ENCODE measurements around the gene PRCD.

PRCD gene

DNA sequence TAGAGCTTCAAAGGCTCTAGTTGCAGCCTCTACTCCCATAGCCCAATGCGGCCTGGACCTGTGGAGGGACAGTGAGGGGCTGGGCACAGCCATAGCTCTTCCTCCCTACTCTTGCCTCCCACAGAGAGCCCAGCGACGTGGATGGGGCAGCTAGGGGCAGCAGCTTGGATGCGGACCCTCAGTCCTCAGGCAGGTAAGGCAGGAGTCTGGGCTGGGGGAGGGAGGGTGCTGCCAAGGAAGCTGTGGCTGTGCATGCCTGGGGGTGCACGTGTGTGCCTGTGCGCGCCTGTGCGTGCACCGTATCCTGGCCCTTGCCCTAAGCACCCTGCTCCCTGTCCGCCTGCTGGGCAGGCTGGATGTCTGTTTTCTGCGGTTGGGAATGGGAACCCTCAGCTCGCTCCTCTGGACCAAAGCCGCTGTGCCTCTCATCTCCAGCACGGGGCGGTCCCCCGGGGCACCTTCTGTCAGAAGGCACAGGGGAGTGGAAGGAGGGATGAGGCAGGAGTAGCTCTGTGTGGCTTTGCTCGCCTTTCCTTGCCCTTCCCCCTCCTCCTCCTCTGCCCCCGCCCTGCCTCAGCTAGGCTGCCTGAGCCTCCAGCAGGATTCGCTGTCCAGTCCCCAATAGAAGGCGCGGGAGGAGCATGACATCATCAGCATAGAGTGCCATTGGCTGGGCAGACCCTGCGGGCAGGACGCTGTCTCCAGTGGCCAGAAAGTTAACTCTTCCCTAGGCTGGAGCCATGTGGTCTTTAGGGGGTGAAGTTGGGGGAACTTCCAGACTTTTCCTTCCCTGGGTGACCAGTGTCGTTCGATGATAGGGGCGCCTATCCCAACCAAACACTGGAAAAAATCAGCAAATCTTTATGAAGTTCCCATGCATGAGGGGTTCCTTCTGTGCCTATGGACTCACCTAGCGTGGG, 797 bp downstream of the PRCD start:
- DNase-seq (ENCODE audit: low read depth), result peak; percentile 98

- DNase-seq (ENCODE audit: low read depth), result no peak
These were observed 2.1 kb downstream of the PRCD start for GRCh38 chr17:76541739-76542454.

DNA sequence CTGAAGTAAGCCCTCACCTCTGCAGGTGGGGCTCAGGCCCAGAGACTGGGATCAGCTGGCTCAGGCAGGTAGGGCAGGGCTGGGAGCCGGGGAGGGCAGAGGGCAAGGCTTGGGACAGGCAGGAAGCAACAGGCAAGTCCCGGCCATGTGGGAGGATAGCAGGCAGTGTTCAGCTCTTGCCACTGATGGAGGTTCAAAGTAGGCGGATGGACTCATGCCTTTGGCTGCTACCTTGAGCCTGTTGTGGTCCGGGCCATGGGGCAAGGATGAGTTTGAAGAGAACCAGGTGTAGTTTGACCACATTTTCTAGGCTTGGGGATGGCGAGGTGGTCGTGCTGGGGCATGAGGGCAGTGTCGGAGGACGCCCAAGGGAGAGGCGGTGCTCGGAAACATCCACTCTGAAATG, 2.7 kb downstream of the PRCD start:
- no peak for DNase-seq (ENCODE audit: low read depth)

- no peak for DNase-seq (ENCODE audit: low read depth)
These were observed 3.1 kb downstream of the PRCD start for GRCh38 chr17:76542984-76543383.

DNA sequence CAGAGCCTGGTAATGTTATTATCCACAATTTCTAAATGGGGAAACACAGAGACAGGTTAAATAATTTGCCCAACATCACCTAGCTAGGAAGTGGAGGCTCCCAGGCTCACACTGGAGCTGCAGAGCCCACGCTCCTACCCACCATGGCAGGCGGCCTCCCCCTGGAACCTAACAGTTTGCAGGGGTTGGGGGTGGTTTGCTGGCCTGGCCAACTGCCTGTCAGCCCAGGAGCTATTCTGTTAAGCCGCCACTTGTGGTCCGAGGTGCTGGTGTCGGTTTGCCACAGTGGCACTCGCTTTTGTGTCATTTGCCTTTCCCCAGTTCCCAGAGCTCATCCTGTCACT, 3.6 kb downstream of the PRCD start:
- DNase-seq (ENCODE audit: low read depth), result no peak

- no peak for DNase-seq (ENCODE audit: low read depth)
These were observed 4.1 kb downstream of the PRCD start for GRCh38 chr17:76543826-76544545.

DNA sequence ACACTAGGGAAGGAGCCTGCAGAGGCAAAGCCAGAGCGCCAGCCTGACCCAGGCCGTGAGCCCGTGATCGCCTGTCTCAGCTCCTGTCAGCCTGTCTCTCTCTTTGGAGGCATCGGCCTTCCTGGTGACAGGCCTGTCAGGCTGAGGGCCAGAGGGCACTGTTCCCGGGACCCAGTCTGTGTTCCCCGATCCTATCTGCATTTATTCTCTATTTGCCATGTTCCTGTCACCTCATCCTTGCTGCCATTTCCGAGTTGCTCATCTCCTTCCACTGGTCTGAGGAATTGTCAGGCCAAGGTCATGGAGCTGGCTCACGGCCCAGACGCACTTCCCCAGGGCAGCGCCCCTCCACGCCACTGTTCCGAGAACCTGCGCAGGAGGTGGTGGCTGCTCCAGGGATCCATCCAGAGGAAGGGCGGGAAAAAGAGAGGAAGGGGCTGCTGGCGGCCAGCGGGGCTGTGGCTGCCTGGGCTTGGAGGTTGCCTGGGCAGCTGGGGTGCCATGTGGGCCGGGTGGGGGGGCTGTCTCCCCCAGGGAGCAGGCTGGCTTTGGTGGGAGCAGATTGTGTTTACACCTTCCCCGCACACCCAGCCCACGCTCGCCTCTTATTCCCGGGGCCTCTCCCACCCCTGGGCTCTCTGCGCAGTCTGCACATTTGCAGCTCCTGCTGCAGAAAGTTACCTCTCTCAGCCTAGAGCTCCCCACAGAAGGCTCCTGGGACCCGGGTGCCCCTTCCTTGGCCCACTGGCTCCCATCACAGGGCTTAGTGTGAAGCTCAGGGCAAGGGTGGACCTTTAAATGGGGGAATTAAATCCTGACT, 4.9 kb downstream of the PRCD start:
- no peak for DNase-seq (ENCODE audit: low read depth)

DNA sequence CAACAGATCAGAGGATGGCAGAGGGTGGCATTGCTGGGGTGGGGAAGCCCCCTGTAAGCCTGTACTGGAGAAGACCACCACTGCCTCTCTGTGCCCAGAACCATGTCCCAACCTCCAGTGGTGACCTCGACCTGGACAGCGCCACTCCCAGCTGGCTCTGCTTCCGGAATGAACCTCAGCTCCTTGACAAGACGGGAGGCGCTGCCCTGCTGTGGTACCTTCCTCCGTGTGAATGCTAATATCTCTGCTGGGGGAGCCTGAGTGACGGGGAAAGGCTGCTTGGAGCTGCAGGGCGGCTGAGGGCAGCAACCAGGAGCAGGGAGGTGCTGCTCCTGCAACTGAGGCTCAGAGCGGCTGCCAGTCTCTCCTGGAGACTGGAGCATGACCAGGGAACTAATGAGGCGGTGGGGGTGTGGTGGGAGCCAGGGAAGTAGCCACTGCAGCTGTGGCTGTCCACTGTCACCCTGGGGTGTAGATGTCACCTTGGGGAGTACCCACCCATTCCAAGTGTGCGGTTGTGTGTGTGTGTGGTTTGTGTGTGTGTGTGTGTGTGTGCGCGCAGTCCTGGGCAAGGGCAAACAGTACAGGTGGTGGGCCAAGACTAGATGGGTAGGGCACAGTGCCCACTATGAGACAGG, 6.2 kb downstream of the PRCD start:
- DNase-seq (ENCODE audit: low read depth), result no peak

- DNase-seq (ENCODE audit: low read depth), result peak; percentile 100
These were observed 6.8 kb downstream of the PRCD start for GRCh38 chr17:76546556-76547182.

- DNase-seq (ENCODE audit: low read depth), result peak; percentile 88
These were observed 7.4 kb downstream of the PRCD start for GRCh38 chr17:76547183-76547641.

GRCh38 chr17:76547642-76548202, 7.9 kb downstream of the PRCD start:
- no peak for DNase-seq (ENCODE audit: low read depth)

GRCh38 chr17:76548378-76549214, 8.8 kb downstream of the PRCD start:
- no peak for DNase-seq (ENCODE audit: low read depth)

DNA sequence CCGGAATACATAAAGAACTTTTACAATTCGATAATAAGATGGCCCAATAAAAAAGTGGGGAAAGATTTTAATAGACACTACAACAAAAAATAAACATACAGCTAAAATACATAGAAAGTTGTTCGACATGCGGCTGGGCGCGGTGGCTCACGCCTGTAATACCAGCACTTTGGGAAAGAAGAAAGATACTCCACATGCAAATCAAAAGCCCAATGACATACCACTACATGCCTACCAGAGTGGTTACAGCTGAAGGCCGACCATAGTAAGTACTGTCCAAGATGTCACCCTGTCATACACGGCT, 9.3 kb downstream of the PRCD start:
- DNase-seq (ENCODE audit: low read depth), result no peak

DNA sequence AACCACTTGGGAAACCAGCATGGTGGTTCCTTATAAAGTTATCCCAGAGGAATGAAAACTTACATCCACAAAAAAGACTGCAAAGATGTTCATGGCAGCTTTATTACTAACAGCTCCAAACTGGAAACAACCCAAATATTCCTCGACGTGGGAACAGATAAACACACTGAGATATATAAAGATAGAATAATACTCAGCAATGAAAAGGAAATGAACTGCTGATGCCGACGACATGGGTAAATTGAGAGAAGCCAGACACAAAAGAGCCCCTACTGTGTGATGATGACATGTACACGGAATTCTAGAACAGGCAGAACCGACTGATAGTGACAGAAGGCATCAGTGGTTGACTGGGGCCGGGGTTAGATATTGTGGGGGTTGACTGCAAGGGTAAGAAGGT, 9.7 kb downstream of the PRCD start:
- no peak for DNase-seq (ENCODE audit: low read depth)

DNA sequence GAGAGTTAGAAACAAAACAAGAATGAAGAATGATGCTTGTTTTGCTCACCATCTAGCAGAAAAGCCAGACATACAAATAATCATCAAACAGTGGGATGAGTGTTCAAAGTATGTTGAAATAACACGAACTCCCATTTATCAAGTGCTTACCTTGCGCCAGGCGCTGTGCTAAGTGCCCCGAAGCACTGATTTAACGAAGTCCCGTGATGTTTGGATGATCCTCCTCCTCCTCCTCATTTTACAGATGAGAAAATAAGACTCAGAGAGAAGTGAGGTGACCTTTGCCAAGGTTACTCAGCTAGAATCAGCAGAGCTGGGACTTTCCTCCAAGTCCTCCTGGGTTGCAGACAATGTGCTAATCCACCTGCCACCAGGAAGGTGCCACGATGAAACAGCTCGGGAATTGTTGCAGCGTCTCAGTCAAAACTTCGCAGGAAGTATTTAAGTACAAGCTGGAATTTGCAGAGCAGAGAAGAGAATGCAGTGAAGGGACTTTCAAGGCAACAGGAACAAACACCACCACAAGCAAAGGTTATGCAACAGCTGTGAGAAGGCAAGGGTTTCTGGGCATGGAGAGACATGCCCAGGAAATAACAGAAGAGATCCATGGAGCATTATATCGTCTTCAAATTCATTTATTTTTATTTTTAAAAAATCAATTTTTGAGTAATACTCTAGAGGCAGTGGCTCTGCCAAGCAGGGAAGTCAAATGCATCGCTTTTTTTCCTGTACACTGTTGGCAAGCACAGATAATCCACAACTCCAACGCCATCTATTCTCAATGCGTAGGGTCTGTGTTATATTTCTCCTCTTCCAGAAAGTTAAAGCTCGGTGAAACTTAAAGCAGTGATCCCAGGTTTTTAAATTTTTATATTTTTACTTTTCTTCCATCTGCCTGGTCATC, 11.1 kb downstream of the PRCD start:
- DNase-seq (ENCODE audit: low read depth), result no peak

DNA sequence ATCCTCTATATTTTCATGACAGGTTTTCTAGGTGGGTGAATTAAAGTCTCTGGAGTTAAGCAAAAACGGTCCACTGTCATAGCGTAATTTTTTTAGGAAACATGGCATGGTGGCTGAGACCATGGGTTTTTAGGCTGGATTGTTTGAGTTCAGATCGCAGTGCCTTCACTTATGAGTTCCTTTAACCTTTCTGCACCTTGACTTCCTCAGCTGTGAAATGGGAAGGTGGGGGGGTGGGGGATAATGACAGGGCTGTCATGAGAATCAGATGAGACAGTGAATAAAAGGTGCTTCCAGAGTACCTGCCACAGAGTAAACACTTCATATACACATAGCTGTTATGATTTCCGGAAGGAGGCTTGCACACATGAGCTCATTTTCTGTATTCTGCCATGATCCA, 11.8 kb downstream of the PRCD start:
- no peak for DNase-seq (ENCODE audit: low read depth)

- DNase-seq (ENCODE audit: low read depth), result no peak
These were observed 13.5 kb downstream of the PRCD start for GRCh38 chr17:76553178-76553908.

DNA sequence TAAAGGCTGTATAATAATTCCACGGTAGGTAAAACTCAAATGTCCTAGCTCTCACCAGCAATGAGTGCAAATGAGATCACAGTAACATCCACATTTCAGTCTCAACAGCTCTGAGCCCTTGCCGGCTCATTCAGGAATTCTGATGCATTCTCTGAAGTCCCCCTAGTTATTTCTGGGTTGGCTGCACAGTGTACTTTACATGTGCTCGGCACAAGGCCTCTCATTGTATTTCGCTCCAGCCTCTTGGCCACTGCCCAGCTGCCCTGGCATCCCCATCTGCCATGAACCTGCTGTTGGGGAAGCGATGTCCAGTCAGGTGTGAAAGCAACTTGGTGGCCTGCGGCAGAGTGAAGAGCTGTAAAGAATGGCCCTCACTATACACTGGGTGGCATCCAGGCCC, 14.3 kb downstream of the PRCD start:
- DNase-seq (ENCODE audit: low read depth), result no peak

Data from ELR (cell line).